GM18907 (cell line): Measurements from ENCODE around the gene USP54.
"Not testable (repeated sequence)": the region's sequence is repeated elsewhere in the genome, so short reads cannot be mapped to it uniquely, and the experiment has no call there.

Source experiments
- ATAC-seq: cut with Tn5 transposase; IDR thresholded peaks from one replicate; pipeline ENCODE4 v1.9.1; 2021; ENCODE audit warnings: mild to moderate bottlenecking, moderate library complexity; ENCODE audit not compliant: unreplicated experiment

USP54 gene

GRCh38 chr10:73591935-73592699 lies 975 bp upstream of the USP54 start:
- ATAC-seq = no peak

- ATAC-seq = no peak
These were observed 1.5 kb downstream of the USP54 start for GRCh38 chr10:73589563-73590126.

GRCh38 chr10:73588656-73589055 lies 2.5 kb downstream of the USP54 start:
- no peak for ATAC-seq

- ATAC-seq = no peak
These were observed 4.6 kb downstream of the USP54 start for GRCh38 chr10:73586583-73586984.

- ATAC-seq = no peak
These were observed 5.8 kb downstream of the USP54 start for GRCh38 chr10:73585327-73585726.

- ATAC-seq = no peak
These were observed 6.4 kb downstream of the USP54 start for GRCh38 chr10:73584737-73585136.

- no peak for ATAC-seq
These were observed 9.2 kb downstream of the USP54 start for GRCh38 chr10:73581918-73582317.

GRCh38 chr10:73578927-73579326 lies 12.2 kb downstream of the USP54 start:
- not testable (repeated sequence) for ATAC-seq

GRCh38 chr10:73577788-73578187 lies 13.4 kb downstream of the USP54 start:
- no peak for ATAC-seq

- ATAC-seq = no peak
These were observed 14.1 kb downstream of the USP54 start for GRCh38 chr10:73576890-73577591.

GRCh38 chr10:73576178-73576889 lies 14.8 kb downstream of the USP54 start:
- no peak for ATAC-seq

GRCh38 chr10:73567025-73567424 lies 24.1 kb downstream of the USP54 start:
- not testable (repeated sequence) for ATAC-seq

GRCh38 chr10:73561192-73561591 lies 29.9 kb downstream of the USP54 start:
- ATAC-seq = no peak

GRCh38 chr10:73559590-73559989 lies 31.6 kb downstream of the USP54 start:
- ATAC-seq = no peak

GRCh38 chr10:73556855-73557254 lies 34.3 kb downstream of the USP54 start:
- ATAC-seq = no peak

GRCh38 chr10:73554721-73555120 lies 36.4 kb downstream of the USP54 start:
- ATAC-seq = no peak

- no peak for ATAC-seq
These were observed 37.4 kb downstream of the USP54 start for GRCh38 chr10:73553761-73554160.

- ATAC-seq = no peak
These were observed 38.1 kb downstream of the USP54 start for GRCh38 chr10:73552819-73553715.

- ATAC-seq = no peak
These were observed 39.6 kb downstream of the USP54 start for GRCh38 chr10:73551515-73551914.

GRCh38 chr10:73545357-73545756 lies 45.8 kb downstream of the USP54 start:
- ATAC-seq = no peak
